NCI-H2227 treated with DMSO at 0.1 percent for 48 hours (cell line): ENCODE results near the gene BDP1.
A peak's percentile ranks its signal among the peaks of the same experiment; 100 is the strongest.
"Not testable (repeated sequence)": the region's sequence is repeated elsewhere in the genome, so short reads cannot be mapped to it uniquely, and the experiment has no call there.

Source experiments
- DNase-seq: peaks from one replicate; lab custom pipeline; 2025; lab: John Stamatoyannopoulos, UW

Gene BDP1

GRCh38 chr5:71471193-71471592 is 15.7 kb downstream of the BDP1 start:
- DNase-seq, result no peak

- no peak for DNase-seq
Observed at GRCh38 chr5:71475788-71476384, 20.4 kb downstream of the BDP1 start.

- no peak for DNase-seq
Observed at GRCh38 chr5:71481441-71481840, 26.0 kb downstream of the BDP1 start.

GRCh38 chr5:71482132-71482531 is 26.7 kb downstream of the BDP1 start:
- no peak for DNase-seq

DNA sequence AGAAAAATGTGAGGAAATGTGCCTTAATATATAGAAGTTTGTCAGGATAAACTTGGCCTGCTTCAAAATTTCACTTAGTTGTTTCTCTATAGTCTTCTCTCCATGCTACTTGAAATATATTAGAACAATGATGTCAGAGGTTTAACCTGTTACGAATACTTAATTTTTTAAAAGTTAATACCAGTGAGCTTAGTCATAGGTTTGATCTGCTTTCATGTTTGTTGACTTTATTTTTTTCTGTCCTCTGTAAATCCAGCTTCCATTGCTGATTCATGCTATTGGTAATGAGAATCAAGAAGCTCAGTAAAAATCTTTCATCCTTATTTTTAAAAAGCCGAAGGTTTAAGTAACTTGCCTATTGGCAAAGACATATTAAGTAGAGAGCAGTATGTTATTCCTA is 27.9 kb downstream of the BDP1 start:
- no peak for DNase-seq

DNA sequence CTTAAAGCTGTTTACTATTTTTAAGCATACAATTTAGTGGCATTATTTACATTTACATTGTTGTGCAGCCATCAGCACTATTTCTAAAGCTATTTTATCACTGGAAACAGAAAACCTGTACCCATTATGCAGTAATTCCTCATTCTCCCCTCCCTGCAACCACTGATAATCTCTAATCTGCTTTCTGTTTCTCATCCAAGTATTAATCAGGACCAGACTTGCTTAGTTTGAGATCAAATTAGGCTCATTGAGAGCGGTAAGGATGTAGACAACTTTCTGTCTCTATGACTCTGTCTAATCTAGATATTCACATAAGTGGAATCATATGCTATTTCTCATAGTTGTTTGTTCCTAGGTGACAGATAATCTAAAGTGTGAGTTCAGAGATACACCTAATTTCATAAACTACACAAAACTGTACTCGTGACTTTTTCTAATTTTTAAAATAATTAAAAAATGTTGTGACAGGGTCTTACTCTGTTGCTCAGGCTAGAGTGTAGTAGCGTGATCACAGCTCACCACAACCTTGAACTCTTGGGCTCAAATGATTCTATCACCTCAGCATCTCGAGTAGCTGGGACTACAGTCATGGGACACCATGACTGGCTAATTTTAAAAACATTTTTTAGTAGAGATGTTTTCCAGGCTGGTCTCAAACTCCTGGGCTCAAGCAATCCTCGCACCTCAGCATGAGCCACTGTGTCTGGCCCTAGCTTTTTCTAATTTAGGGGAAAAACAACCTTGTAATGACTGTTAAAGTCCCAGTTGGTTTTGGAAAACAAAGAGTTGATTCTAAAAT is 37.6 kb downstream of the BDP1 start:
- no peak for DNase-seq

- DNase-seq, result not testable (repeated sequence)
Observed at GRCh38 chr5:71494202-71494601, 38.8 kb downstream of the BDP1 start.

- not testable (repeated sequence) for DNase-seq
Observed at GRCh38 chr5:71498756-71499155, 43.3 kb downstream of the BDP1 start.

GRCh38 chr5:71503536-71503935 is 48.1 kb downstream of the BDP1 start:
- no peak for DNase-seq

- DNase-seq, result no peak
Observed at GRCh38 chr5:71522151-71522550, 66.7 kb downstream of the BDP1 start.

GRCh38 chr5:71525611-71526010 is 70.2 kb downstream of the BDP1 start:
- not testable (repeated sequence) for DNase-seq

DNA sequence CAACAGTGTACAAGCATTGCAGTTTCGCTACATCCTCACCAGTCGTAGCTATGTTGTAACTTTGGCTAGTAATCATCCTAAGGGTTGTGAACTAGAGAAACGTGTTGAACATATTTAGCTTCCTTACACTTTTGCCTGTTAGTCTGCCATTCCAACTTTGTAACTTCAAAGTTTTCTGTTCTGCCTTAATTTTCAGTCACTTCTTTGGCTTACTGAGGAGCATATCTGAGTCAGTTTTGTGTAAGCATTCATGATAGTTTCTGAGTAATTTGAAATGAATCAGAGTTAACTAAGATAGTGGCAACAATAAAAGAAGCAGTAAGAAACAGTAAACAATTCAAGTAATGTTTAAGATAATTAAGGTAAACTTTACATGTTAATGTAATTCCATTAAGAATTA is 72.8 kb downstream of the BDP1 start:
- DNase-seq, result no peak

- no peak for DNase-seq
Observed at GRCh38 chr5:71529682-71530081, 74.2 kb downstream of the BDP1 start.

DNA sequence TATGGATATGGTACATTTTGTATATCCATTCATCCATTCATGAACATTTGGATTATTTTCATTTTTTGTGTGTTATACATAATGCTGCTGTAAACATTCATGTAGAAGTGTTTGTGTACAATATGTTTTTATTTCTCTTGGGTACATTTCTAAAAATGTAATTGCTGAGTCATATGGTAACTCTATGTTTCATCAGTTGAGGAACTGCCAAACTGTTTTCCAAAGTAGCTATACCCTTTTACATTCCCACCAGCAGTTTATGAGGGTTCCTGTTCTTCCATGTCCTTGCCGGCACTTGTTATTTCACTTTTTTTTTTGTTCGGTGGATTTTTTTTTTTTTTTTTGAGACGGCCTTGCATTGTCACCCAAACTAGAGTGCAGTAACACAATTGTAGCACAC is 77.7 kb downstream of the BDP1 start:
- no peak for DNase-seq

- DNase-seq, result no peak
Observed at GRCh38 chr5:71533615-71534014, 78.2 kb downstream of the BDP1 start.

- no peak for DNase-seq
Observed at GRCh38 chr5:71537687-71538086, 82.2 kb downstream of the BDP1 start.

DNA sequence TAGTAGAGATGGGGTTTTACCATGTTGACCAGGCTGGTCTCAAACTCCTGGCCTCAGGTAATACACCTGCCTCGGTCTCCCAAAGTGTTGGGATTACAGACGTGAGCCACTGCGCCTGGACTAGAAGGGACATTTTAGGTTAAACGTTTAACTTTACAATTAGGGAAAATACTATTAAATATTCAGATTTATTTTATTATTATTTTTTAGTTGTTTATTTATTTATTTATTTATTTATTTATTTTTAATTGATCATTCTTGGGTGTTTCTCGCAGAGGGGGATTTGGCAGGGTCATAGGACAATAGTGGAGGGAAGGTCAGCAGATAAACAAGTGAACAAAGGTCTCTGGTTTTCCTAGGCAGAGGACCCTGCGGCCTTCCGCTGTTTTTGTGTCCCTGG is 95.4 kb downstream of the BDP1 start:
- DNase-seq, result not testable (repeated sequence)

DNA sequence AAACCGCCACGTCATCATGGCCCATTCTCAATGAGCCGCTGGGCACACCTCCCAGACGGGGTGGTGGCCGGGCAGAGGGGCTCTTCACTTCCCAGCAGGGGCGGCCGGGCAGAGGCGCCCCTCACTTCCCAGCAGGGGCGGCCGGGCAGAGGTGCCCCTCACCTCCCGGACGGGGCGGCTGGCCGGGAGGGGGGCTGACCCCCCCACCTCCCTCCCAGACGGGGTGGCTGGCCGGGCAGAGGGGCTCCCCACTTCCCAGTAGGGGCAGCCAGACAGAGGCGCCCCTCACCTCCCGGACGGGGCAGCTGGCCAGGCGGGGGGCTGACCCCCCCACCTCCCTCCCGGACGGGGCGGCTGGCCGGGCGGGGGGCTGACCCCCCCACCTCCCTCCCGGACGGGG is 96.1 kb downstream of the BDP1 start:
- not testable (repeated sequence) for DNase-seq

GRCh38 chr5:71552026-71552749 is 96.7 kb downstream of the BDP1 start:
- DNase-seq, result not testable (repeated sequence)

- no peak for DNase-seq
Observed at GRCh38 chr5:71563161-71563560, 107.7 kb downstream of the BDP1 start.

GRCh38 chr5:71564895-71565294 is 109.4 kb downstream of the BDP1 start:
- no peak for DNase-seq

GRCh38 chr5:71569748-71570509 is 114.5 kb downstream of the BDP1 start:
- DNase-seq, result peak; percentile 27
